GM10266 (cell line): ENCODE results near the gene RPUSD3.

Source experiments
- DNase-seq: peaks from one replicate; pipeline ENCODE4 v3.0.0; 2012; ENCODE audit errors: extremely low spot score
- TF ChIP-seq, protein P1 (sequence below): IDR thresholded peaks from 2 replicates; pipeline ENCODE4 v1.5.1; 2012; ENCODE audit warnings: mild to moderate bottlenecking, low read depth; ENCODE audit not compliant: control insufficient read depth, insufficient read depth; ENCODE audit errors: missing control alignments

The RPUSD3 gene

GRCh38 chr3:9791127-9791526 lies 52.7 kb downstream of the RPUSD3 start:
- TF ChIP-seq, protein P1, sequence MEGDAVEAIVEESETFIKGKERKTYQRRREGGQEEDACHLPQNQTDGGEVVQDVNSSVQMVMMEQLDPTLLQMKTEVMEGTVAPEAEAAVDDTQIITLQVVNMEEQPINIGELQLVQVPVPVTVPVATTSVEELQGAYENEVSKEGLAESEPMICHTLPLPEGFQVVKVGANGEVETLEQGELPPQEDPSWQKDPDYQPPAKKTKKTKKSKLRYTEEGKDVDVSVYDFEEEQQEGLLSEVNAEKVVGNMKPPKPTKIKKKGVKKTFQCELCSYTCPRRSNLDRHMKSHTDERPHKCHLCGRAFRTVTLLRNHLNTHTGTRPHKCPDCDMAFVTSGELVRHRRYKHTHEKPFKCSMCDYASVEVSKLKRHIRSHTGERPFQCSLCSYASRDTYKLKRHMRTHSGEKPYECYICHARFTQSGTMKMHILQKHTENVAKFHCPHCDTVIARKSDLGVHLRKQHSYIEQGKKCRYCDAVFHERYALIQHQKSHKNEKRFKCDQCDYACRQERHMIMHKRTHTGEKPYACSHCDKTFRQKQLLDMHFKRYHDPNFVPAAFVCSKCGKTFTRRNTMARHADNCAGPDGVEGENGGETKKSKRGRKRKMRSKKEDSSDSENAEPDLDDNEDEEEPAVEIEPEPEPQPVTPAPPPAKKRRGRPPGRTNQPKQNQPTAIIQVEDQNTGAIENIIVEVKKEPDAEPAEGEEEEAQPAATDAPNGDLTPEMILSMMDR, result no peak
- DNase-seq, result no peak
